HG03039 (cell line): ENCODE data around the gene MAPKAPK2.
"Not testable (repeated sequence)": the region's sequence is repeated elsewhere in the genome, so short reads cannot be mapped to it uniquely, and the experiment has no call there.

ENCODE experiments used
- ATAC-seq: cut with Tn5 transposase; IDR thresholded peaks from one replicate; pipeline ENCODE4 v1.9.1; 2021; ENCODE audit warnings: mild to moderate bottlenecking, moderate library complexity; ENCODE audit not compliant: unreplicated experiment

MAPKAPK2 gene

GRCh38 chr1:206684478-206685333 is at the start of gene MAPKAPK2:
Gene MAPKAPK2, plus strand, starts transcription at chr1:206684905. Its CDS starts 325 bp downstream, at chr1:206685230.
- peak; percentile 36 for ATAC-seq

- peak; percentile 91 for ATAC-seq
Measured at GRCh38 chr1:206635080-206635977, 49.4 kb upstream of the MAPKAPK2 start, which contains the start of gene DYRK3. Gene DYRK3, plus strand, starts transcription at chr1:206635536. Its CDS starts 168 bp downstream, at chr1:206635704.

DNA sequence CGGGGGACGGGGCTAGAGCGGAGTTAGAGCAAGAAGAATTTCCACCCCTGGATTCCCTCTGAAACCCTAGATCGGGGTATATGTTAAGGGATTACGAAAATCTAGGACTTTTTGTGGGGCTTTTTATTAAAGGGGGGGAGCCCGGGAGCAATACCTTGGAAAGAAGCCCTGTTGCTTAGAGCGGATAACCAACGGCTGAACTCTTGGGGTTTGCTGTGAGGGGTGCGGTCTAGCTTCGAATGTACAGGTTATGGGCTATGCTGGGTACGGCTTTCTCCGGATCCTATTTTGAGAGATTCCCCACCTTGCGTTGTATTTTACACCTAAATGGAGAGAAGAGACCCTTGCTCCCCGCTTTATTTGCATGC is 48.7 kb upstream of the MAPKAPK2 start:
- ATAC-seq = no peak

- no peak for ATAC-seq
Measured at GRCh38 chr1:206636671-206637070, 48.0 kb upstream of the MAPKAPK2 start.

- ATAC-seq = no peak
Measured at GRCh38 chr1:206637605-206638004, 47.1 kb upstream of the MAPKAPK2 start.

DNA sequence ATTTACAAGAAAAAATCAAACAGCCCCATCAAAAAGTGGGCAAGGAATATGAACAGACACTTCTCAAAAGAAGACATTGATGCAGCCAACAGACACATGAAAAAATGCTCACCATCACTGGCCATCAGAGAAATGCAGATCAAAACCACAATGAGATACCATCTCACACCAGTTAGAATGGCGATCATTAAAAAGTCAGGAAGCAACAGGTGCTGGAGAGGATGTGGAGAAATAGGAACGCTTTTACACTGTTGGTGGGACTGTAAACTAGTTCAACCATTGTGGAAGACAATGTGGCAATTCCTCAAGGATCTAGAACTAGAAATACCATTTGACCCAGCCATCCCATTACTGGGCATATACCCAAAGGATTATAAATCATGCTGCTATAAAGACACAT is 42.6 kb upstream of the MAPKAPK2 start:
- not testable (repeated sequence) for ATAC-seq

DNA sequence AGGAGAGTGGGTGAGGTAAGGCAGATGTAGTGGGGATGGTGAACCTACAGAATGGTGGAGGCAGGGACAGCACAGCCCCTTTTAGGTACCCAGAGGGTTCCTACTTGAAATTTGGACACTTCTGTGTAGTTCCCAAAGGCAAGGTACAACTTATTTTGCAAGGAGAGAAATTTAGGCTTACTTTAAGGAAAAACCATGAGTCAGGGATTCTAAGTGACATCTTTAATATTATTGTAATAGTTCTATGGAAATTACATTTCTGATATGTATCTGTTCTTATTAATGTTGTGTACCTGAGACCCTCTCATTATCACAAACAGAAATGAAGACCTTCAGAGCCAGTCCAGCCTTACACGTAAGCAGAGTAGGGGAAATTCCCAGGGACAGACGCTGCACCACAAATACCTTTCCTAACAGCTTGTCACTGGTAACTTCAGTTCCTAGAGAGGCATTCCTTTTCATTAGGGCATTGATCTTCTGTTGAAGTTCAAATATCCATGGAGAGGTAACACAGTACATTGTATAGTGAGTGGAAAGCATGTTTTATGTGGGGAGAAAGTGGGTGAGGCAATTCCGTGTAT is 41.5 kb upstream of the MAPKAPK2 start:
- no peak for ATAC-seq

- no peak for ATAC-seq
Measured at GRCh38 chr1:206646504-206646903, 38.2 kb upstream of the MAPKAPK2 start.

DNA sequence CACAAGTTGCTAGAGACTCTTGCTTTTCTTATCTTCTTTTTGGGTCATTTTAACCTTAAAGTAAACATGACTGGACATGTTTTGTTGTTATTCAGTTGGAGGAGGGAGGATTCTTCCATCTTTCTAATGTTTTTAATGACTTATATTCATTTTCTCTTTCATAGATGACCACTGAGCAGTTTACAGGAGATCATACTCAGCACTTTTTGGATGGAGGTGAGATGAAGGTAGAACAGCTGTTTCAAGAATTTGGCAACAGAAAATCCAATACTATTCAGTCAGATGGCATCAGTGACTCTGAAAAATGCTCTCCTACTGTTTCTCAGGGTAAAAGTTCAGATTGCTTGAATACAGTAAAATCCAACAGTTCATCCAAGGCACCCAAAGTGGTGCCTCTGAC is 37.5 kb upstream of the MAPKAPK2 start:
- no peak for ATAC-seq

- no peak for ATAC-seq
Measured at GRCh38 chr1:206649261-206649921, 35.3 kb upstream of the MAPKAPK2 start.

DNA sequence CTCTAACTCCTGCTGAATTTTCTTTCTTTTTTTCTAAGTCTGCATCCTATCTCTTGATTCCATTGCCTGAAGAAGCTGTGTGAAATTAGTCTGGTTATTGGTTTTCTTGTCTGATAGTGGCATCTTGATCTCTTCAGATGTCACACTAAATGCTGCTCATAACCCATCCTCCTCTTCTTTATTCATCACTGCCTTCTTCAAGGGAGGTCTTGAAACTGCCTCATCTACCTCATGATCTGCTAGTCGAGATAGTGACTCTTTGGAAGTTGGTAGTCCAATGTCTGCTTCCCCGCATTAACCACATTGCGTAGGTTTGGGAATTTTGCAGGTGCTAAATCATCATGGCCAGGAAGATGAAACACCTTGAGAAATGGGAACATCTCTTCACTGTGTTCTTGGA is 33.7 kb upstream of the MAPKAPK2 start:
- ATAC-seq = no peak

- no peak for ATAC-seq
Measured at GRCh38 chr1:206651958-206652890, 32.5 kb upstream of the MAPKAPK2 start.

GRCh38 chr1:206653715-206654459 is 30.8 kb upstream of the MAPKAPK2 start:
- ATAC-seq = no peak

DNA sequence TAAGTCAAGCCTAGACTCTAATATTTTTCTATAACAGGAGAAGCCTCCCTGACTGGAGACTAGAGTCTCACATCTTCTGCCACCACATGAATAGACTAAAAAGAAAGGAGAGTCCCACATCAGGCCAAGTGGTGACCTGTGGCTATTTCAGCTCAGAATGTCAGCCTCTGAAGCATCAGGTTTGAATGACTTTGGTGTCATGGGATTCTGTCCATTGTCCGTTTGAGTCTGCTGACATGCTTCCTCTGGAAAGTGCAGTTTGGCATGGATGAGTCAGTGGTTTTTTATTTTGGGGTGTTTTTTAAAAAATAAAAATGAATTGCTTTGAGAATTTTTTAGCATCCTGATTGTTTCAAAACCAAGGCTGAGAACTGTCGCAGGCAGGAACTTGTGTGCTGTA is 29.9 kb upstream of the MAPKAPK2 start:
- no peak for ATAC-seq

GRCh38 chr1:206655471-206655882 is 29.2 kb upstream of the MAPKAPK2 start:
- no peak for ATAC-seq

- no peak for ATAC-seq
Measured at GRCh38 chr1:206656936-206657335, 27.8 kb upstream of the MAPKAPK2 start.

DNA sequence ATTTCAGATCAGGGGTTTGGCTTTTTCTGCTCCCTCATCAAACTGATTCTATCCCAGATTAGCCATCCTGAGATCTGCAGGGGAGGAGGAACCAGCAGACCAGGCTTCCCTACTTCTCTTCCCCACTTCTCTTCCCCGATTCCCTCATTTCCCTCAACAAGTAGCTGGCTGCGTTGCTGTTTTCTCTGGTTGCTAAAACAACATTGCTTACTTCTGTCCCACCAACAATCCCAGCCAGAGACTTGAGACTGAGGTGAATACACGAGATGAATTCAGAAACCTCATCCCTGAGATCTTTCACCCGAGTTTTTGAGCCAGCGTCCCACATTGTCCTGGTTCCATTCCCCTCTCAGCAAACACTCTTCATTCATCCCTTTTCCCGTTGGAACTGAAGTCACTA is 27.0 kb upstream of the MAPKAPK2 start:
- ATAC-seq = no peak

- ATAC-seq = no peak
Measured at GRCh38 chr1:206658264-206658980, 26.3 kb upstream of the MAPKAPK2 start.

DNA sequence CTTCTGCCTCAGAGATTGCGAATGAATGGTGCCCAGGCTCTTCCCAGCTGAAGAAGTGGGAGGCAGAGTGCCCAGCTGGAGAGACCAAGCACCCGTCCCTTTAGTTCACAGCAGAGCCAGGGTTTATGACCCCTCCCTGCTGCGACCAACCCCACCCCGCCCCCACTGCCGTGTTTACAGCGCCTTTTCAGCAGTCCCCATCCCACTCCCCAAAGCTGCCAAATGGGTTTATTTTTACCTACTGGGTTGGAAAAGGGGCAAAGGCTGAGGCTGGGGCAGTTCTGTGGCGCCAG is 25.8 kb upstream of the MAPKAPK2 start:
- ATAC-seq = no peak
